ENCODE measurements around the gene MPLKIP. TPM values are rescaled to one million over a fixed set of nuclear protein-coding genes. Genes with fewer than 3 reads are reported as not detected.
"Not testable (repeated sequence)": the region's sequence is repeated elsewhere in the genome, so short reads cannot be mapped to it uniquely, and the experiment has no call there.

The MPLKIP gene
- total RNA-seq, 2 experiments from 2014 or later = 35.2 to 38.5 TPM

DNA sequence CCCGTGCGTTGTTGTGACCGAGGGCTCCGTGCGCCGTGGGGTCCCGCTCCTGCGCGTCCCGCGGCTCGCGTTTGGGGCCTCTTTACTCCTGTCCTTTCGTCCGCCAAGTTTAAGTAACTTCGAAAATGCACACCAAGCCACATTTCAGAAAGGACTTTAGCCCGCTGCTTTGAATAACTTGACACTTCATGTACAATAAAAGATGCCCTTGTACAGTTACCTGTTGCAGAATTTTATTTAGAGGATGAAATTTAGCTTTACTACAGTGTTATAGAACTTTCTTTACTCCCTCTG is 842 bp upstream of the MPLKIP start:
- CTCF ChIA-PET = interaction anchor here (1.0 to 1.1 kb wide), 2 partner anchors 83 to 185 kb away, joined by 3 read pairs; no protein-coding TSS in a partner anchor
- POLR2A ChIA-PET = interaction anchor here (0.7 to 1.9 kb wide), 2 partner anchors 119 to 185 kb away, joined by 3 to 10 read pairs; partner anchors contain the start of gene CDK13

DNA sequence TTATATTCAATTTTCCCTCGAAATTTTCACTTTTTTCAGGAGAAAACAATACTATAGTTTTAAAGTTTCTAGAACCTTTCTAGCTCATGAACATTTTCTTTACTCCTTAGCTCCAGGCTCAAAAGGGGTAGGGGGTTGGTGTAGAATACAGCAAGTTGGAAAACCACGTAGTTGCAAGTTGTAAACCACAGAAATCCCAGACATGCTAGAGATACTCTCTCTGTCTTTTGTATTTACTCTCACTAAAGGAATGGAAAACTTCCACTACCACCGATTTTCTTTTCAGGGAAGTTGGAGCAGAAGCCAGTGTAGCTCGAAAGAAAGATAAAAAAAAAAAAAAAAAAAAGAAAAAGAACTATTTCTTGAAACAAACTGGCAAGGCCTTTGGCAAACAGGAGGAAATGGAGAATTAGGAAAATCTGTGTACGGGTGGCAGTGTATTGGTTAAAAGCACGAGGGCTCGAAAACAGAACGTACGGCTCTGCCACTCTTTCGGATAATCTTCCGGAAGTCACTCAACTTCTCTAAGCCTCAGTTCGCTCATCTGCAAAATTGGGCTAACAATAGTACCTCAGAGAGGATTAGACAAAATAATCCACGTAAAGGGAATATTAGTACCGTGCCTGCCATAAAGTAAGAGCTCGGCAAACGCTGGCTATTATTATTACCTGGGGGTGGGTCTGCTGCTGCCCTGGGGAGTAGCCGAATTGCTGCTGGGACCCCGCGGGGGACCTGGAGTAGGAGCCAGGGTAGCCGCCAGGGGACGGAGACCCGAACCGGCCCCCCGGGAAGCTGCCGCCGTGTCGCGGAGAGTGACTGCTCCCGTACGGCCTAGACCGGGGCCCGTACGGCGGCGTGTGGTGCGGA is 628 bp downstream of the MPLKIP start:
- POLR2A ChIA-PET = interaction anchor here (0.5 to 1.9 kb wide), 3 partner anchors 66 to 186 kb away, joined by 3 to 10 read pairs (median 3); partner anchors contain the start of gene CDK13
- CTCF ChIA-PET = interaction anchor here (0.8 to 1.3 kb wide), 5 partner anchors 9 to 237 kb away, joined by 3 to 4 read pairs (median 3); no protein-coding TSS in a partner anchor

GRCh38 chr7:40122940-40123254 is 11.5 kb downstream of the MPLKIP start:
- ChIA-PET CTCF (interaction anchor here (1.1 kb wide), 1 partner anchor 11 kb away, joined by 3 read pairs; the partner anchor contains the start of gene MPLKIP), POLR2A (no interaction called here)

GRCh38 chr7:40122100-40122939 is 12.1 kb downstream of the MPLKIP start:
- CTCF ChIA-PET = interaction anchor here (1.1 kb wide), 1 partner anchor 12 kb away, joined by 3 read pairs; the partner anchor contains the start of gene MPLKIP
- POLR2A ChIA-PET = not testable (repeated sequence)

DNA sequence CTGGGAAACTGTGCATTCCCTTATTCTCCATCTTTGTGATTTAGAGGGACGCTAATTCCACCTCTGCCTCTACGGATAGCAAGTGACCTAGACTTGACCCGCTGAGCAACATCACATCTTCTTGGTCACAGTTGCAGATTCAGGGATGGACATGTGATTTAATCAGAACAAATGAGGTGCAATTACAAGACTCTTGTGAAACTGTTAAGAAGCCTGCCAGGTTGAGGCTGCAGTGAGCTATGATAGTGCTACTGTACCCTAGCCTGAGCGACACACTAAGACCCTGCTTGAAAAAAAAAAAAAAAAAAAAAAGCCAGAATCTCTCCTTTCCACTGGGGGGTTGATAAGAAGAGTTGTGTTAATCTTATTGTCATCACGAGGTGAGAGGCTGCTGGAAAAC is 14.4 kb downstream of the MPLKIP start:
- ChIA-PET POLR2A (no interaction called here), CTCF (no interaction called here)

- CTCF ChIA-PET = interaction anchor here (0.7 kb wide), 1 partner anchor 16 kb away, joined by 3 read pairs; the partner anchor contains the start of gene MPLKIP
- POLR2A ChIA-PET = not testable (repeated sequence)
Observed at GRCh38 chr7:40118201-40118600, 16.2 kb downstream of the MPLKIP start.

GRCh38 chr7:40117199-40117598 is 17.2 kb downstream of the MPLKIP start:
- POLR2A ChIA-PET = not testable (repeated sequence)
- CTCF ChIA-PET = interaction anchor here (0.8 kb wide), 1 partner anchor 109 kb away, joined by 3 read pairs; no protein-coding TSS in a partner anchor

DNA sequence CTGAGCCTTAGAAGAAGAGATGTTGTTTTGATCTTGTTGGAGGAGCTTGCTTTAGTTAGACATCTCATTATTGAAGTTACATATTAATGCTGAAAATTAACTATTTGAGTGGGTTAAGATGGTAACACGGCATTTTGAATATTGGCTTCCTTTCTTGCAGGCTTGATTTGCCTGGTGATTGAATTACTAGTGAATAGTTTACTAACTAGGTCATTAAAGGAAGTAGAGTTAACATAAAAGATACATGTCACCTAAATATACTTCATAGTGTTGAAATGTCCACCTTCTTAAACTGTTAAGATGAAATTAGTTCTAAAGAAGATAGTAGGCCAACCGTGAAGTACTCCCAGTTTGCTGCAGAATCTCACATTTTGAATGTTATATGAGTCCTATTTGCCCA is 18.5 kb downstream of the MPLKIP start:
- POLR2A ChIA-PET = no interaction called here
- CTCF ChIA-PET = no interaction called here

DNA sequence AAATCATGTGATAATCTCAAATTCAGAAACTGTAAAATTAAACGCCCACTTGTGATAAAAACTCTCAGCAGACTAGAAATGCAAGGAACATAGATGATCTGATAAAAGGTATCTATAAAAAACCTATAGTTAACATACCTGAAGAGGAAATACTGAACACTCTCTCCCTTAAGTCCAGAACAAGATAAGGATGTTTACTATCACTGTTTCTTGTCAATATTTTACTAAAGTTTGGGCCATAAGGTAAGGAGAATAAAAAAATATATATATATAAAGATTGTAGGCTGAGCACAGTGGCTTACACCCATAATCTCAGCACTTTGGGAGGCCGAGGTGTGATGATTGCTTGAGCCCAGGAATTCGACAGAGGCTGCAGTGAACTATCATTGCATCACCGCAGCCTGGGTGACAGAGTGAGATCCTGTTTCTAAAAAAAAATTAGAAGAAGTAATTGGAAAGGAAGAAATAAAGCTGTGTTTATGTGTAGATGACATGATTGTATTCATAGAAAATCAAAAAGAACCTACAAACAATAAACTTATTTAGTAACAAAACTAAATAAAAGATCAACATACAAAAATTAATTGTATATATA is 28.4 kb downstream of the MPLKIP start:
- ChIA-PET CTCF (no interaction called here), POLR2A (no interaction called here)

GRCh38 chr7:40102897-40103296 is 31.5 kb downstream of the MPLKIP start:
- POLR2A ChIA-PET = no interaction called here
- CTCF ChIA-PET = no interaction called here

DNA sequence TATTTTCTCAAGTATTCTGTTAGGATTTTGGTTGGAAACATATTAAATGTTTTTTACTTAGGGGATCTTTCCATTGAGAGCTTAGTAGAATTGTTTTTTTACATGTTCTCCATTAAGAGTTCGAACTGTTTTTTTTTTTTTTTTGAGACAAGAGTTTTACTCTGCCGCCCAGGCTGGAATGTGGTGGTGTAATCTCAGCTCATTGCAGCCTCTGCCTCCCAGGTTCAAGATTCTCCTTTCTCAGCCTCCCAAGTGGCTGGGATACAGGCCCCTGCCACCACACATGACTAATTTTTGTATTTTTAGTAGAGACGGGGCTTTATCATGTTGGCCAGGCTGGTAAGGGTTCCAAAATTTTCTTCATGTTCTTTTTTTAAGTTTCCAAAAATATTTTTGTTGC is 33.2 kb downstream of the MPLKIP start:
- POLR2A ChIA-PET = no interaction called here

DNA sequence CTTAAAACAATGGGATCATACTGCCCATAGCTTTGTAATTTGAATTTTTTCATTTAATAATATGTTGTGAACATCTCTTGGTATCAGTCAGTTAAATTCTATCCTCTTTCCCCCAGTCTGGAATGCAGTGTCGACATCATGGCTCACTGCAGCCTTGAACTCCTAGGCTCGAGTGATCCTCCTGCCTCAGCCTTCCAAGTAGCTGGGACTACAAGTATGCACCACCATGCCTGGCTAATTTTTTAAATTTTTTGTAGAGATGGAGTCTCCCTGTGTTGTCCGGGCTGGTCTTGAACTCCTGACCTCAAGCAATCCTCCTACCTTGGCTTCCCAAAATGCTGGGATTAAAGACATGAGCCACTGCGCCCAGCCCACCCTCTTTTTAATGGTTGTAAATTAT is 34.6 kb downstream of the MPLKIP start:
- ChIA-PET CTCF (interaction anchor here (0.6 kb wide), 1 partner anchor 9 kb away, joined by 3 read pairs; no protein-coding TSS in a partner anchor), POLR2A (no interaction called here)

More for the DNA sequence above, 33.2 kb downstream of the MPLKIP start:
- CTCF ChIA-PET = no interaction called here

DNA sequence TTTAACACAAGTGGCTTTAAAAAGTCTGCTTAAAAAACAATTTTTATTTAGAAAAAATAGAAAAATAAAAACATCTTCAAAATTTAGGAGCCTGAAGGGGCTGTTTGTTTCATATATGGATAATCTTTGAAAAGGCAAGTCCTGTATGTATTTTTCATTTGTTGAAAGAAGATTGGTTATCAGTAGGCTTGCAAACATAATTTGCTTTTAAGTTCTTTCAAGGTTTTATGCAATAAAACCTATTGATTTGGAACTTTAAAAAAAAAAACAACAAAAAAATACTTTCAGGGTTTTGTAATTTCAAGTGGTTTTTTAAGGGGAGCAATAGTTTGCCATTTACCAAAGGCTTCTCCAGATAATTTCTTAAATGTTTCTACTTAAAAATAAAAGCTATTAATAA is 35.6 kb downstream of the MPLKIP start:
- ChIA-PET POLR2A (no interaction called here), CTCF (no interaction called here)

DNA sequence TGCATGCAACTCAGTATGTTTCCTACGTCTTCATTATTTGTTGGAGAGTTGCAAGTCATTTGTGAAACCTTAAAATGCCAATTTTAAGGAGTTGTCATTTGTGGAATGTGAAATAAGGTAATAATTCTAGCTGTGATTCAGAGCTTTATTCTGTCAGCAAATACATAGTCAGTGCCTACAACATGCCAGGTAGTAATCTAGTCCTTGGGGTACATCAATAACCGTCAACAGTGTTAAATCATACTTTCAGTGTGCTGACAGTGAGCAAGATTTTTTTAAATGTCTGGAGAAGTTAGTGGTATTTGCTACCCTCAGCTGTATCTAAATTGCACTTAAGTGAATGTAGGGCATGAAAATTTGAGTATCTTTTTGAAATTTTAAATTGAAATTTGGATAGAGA is 36.7 kb downstream of the MPLKIP start:
- POLR2A ChIA-PET = no interaction called here
- CTCF ChIA-PET = no interaction called here

GRCh38 chr7:40095695-40096327 is 38.6 kb downstream of the MPLKIP start:
- ChIA-PET POLR2A (no interaction called here), CTCF (no interaction called here)

DNA sequence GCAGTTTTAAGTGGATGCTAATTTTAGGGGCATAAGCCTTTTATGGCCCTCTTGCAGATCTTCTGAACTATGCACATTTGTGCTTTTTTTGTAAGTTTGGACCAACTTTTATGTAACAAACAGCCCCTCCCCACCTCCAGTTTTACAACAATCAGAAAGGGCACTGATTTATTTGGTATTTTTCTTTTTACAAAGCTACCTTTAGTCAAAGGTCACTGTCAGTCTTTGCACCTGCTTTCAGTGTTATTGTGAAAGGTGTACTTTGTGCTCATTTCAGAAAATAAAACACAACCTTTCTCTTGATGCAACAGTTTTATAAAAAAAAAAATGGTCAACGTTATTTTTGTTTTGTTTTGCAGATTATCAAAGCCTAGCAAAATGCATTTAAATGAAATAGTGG is 39.2 kb downstream of the MPLKIP start:
- CTCF ChIA-PET = no interaction called here

GRCh38 chr7:40093631-40094350 is 40.6 kb downstream of the MPLKIP start:
- CTCF ChIA-PET = no interaction called here
- POLR2A ChIA-PET = no interaction called here

More for the DNA sequence above, 39.2 kb downstream of the MPLKIP start:
- POLR2A ChIA-PET = no interaction called here

DNA sequence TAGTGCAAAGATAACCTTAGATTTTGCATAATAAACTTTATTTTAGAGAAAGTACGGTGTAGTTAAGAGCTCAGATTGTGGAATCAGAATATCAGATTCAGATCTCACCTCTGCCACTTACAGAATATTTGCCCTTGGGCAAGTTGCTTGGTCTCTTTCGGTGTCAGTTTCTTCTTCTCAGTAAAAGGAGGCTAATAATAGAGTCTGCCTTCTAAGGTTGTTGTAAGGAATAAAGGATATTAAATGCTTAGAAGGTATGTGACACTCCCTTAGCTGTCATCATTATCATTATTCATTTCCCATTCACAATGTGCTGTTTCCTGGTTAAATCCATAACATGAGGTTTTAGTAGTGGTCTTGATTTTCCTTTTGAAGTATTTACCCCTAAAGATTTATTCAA is 42.2 kb downstream of the MPLKIP start:
- ChIA-PET POLR2A (no interaction called here), CTCF (no interaction called here)

DNA sequence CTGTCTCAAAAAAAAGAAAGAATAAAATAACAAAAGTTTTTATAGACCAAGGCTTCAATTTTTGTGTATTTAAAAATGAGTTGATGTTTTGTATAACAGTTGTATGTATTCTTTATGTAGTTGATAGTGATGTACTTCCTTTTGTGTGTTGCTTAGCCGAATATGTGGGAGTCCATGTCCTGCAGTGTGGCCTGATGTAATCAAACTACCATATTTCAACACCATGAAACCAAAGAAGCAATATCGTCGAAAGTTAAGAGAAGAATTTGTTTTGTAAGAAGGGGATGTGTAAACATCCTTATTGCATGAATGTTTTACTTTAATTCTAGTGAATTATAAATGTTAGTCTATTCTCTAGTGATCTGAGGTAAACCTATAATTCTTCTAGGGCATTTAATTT is 56.6 kb downstream of the MPLKIP start:
- ChIA-PET POLR2A (interaction anchor here (0.6 kb wide), 1 partner anchor 294 kb away, joined by 7 read pairs; no protein-coding TSS in a partner anchor), CTCF (no interaction called here)
